ENCODE results near the gene PKIG.

DNA sequence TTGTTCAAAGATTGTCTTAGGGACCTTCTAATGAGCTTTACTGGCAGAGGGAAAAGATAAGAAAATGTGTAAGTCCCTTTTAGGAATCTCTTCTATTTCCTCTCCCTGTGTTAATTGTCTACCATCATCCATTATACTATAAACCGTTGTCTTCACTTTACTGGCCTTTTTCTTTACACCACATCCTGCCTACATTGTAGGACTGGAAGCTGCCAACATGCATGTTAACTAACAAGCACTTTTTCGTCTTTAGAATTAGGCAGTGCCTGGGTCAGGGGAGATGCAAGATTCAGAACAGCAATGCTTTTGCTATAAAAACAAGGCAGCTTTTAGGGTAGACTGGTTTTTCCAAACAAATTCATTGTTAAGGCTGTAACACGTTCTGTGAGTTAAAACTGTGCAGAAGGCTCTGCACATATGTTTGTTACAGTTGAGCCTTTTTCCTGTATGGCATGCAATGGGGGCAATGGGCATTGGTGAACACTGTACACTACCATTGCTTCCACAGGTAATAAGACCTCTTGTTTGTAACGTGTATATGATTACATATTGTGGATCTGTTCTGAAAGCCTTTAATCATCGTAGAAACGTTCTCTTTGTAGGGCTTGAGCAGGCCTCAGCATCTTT is 10.9 kb upstream of the PKIG start:
- no peak for TF ChIP-seq FOXK2 (conservative IDR thresholded peaks at IDR 0.05 in 1 of 2, IDR thresholded peaks at IDR 0.05 in 1 of 2; ENCODE audit: low read depth in 2 of 2)
- no peak for TF ChIP-seq EP300 (IDR thresholded peaks at IDR 0.05; ENCODE audit: low read length)
- TF ChIP-seq RFX5 (IDR thresholded peaks at IDR 0.05; ENCODE audit: low read depth, low read length): no peak
- no peak for TF ChIP-seq POLR2A (conservative IDR thresholded peaks at IDR 0.05)
- no peak for TF ChIP-seq EWSR1 (IDR thresholded peaks at IDR 0.05; ENCODE audit: borderline replicate concordance, low read depth, partially characterized antibody)
- no peak for TF ChIP-seq HDAC6 (IDR thresholded peaks at IDR 0.05; ENCODE audit: low read depth, low read length)
- TF ChIP-seq, protein P1, sequence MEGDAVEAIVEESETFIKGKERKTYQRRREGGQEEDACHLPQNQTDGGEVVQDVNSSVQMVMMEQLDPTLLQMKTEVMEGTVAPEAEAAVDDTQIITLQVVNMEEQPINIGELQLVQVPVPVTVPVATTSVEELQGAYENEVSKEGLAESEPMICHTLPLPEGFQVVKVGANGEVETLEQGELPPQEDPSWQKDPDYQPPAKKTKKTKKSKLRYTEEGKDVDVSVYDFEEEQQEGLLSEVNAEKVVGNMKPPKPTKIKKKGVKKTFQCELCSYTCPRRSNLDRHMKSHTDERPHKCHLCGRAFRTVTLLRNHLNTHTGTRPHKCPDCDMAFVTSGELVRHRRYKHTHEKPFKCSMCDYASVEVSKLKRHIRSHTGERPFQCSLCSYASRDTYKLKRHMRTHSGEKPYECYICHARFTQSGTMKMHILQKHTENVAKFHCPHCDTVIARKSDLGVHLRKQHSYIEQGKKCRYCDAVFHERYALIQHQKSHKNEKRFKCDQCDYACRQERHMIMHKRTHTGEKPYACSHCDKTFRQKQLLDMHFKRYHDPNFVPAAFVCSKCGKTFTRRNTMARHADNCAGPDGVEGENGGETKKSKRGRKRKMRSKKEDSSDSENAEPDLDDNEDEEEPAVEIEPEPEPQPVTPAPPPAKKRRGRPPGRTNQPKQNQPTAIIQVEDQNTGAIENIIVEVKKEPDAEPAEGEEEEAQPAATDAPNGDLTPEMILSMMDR (IDR thresholded peaks at IDR 0.05 in 2 of 3, conservative IDR thresholded peaks at IDR 0.05 in 1 of 3; ENCODE audit: insufficient read depth in 2 of 3, low read depth in 1 of 3, low read length in 3 of 3): no peak
- no peak for TF ChIP-seq NRF1 (conservative IDR thresholded peaks at IDR 0.05 in 1 of 2, IDR thresholded peaks at IDR 0.05 in 1 of 2)
- TF ChIP-seq PHF21A (IDR thresholded peaks at IDR 0.05; ENCODE audit: borderline replicate concordance, low read depth): no peak
- no peak for TF ChIP-seq JUNB (CRISPR knock-in tag; conservative IDR thresholded peaks at IDR 0.05)

Measured in K562 (cell line).